H9 (cell line): ENCODE measurements around the gene MAGI3. TPM values are rescaled to one million over a fixed set of nuclear protein-coding genes. Genes with fewer than 3 reads are reported as not detected.

Experiments
- DNase-seq: peaks from one replicate; pipeline ENCODE4 v3.0.0-alpha.2; 2017
- H2AFZ ChIP-seq: one replicate; pipeline ENCODE4 v1.6.1; 2013; ENCODE audit warnings: mild to moderate bottlenecking, low read length, control low read depth, moderate library complexity
- H2AK5ac ChIP-seq: 2 replicates; pipeline ENCODE4 v1.6.1; 2013; ENCODE audit warnings: low read length, control low read depth, mixed read lengths; ENCODE audit not compliant: insufficient read length
- H2BK120ac ChIP-seq: one replicate; pipeline ENCODE4 v1.6.1; 2013; ENCODE audit warnings: low read depth, mild to moderate bottlenecking, low read length, control low read depth, inconsistent platforms; ENCODE audit not compliant: poor library complexity, severe bottlenecking
- H2BK12ac ChIP-seq: 2 replicates; pipeline ENCODE4 v1.6.1; 2013; ENCODE audit warnings: low read length, control low read depth, mixed read lengths, low read depth; ENCODE audit not compliant: insufficient read length
- H2BK15ac ChIP-seq: 2 replicates; pipeline ENCODE4 v1.6.1; 2013; ENCODE audit warnings: low read depth, low read length, control low read depth
- H2BK20ac ChIP-seq: one replicate; pipeline ENCODE4 v1.6.1; 2013; ENCODE audit warnings: low read depth, mild to moderate bottlenecking, low read length, control low read depth, inconsistent platforms; ENCODE audit not compliant: poor library complexity, severe bottlenecking
- H2BK5ac ChIP-seq: 2 replicates; pipeline ENCODE4 v1.6.1; 2013; ENCODE audit warnings: low read length, control low read depth, mixed read lengths; ENCODE audit not compliant: insufficient read length
- H3K14ac ChIP-seq: 2 replicates; pipeline ENCODE4 v1.6.1; 2013; ENCODE audit warnings: low read length, control low read depth; ENCODE audit not compliant: insufficient read depth
- H3K18ac ChIP-seq: 2 replicates; pipeline ENCODE4 v1.6.1; 2013; ENCODE audit warnings: low read depth, mild to moderate bottlenecking, mixed read lengths, low read length, control low read depth; ENCODE audit not compliant: insufficient read length
- H3K23ac ChIP-seq: 2 replicates; pipeline ENCODE4 v1.6.1; 2013; ENCODE audit warnings: low read length, control low read depth, mixed read lengths, low read depth; ENCODE audit not compliant: insufficient read length
- H3K23me2 ChIP-seq: 2 replicates; pipeline ENCODE4 v1.6.1; 2013; ENCODE audit warnings: low read depth, mild to moderate bottlenecking, mixed read lengths, low read length, control low read depth; ENCODE audit not compliant: insufficient read length, poor library complexity, severe bottlenecking
- H3K27ac ChIP-seq: 2 replicates; pipeline ENCODE4 v1.5.1; 2013; ENCODE audit warnings: low read length, control low read depth, mixed read lengths, low read depth; ENCODE audit not compliant: insufficient read length
- H3K27me3 ChIP-seq: 2 replicates; pipeline ENCODE4 v1.6.1; 2013; ENCODE audit warnings: low read length, control low read depth, inconsistent platforms; ENCODE audit not compliant: insufficient read depth
- H3K4ac ChIP-seq: 2 replicates; pipeline ENCODE4 v1.6.1; 2013; ENCODE audit warnings: low read depth, mild to moderate bottlenecking, control low read depth, inconsistent platforms, low read length, moderate library complexity
- H3K4me1 ChIP-seq: 2 replicates; pipeline ENCODE4 v1.6.1; 2013; ENCODE audit warnings: low read length, control low read depth, inconsistent platforms; ENCODE audit not compliant: insufficient read depth
- H3K4me2 ChIP-seq: 2 replicates; pipeline ENCODE4 v1.6.1; 2013; ENCODE audit warnings: low read length, control low read depth, mixed read lengths; ENCODE audit not compliant: insufficient read length, insufficient read depth
- H3K56ac ChIP-seq: 2 replicates; pipeline ENCODE4 v1.6.1; 2013; ENCODE audit warnings: low read depth, mild to moderate bottlenecking, mixed read lengths, low read length, control low read depth; ENCODE audit not compliant: insufficient read length
- H3K79me1 ChIP-seq: 2 replicates; pipeline ENCODE4 v1.6.1; 2013; ENCODE audit warnings: low read depth, mild to moderate bottlenecking, moderate library complexity, low read length, control low read depth, inconsistent platforms; ENCODE audit not compliant: insufficient read depth, poor library complexity, severe bottlenecking
- H3K79me2 ChIP-seq: 2 replicates; pipeline ENCODE4 v1.6.1; 2013; ENCODE audit warnings: low read length, control low read depth, inconsistent platforms; ENCODE audit not compliant: insufficient read depth
- H3K9ac ChIP-seq: 2 replicates; pipeline ENCODE4 v1.6.1; 2013; ENCODE audit warnings: low read length, control low read depth, mixed read lengths; ENCODE audit not compliant: insufficient read length; ENCODE audit errors: extremely low read depth
- H3K9me3 ChIP-seq: one replicate; pipeline ENCODE4 v1.6.1; 2013; ENCODE audit warnings: low read depth, low read length, inconsistent platforms; ENCODE audit not compliant: control insufficient read depth
- H3T11ph ChIP-seq: one replicate; pipeline ENCODE4 v1.6.1; 2013; ENCODE audit warnings: mild to moderate bottlenecking, low read length, control low read depth, inconsistent platforms
- H4K20me1 ChIP-seq: one replicate; pipeline ENCODE4 v1.6.1; 2013; ENCODE audit not compliant: control insufficient read depth, insufficient read length, insufficient read depth
- H4K5ac ChIP-seq: 2 replicates; pipeline ENCODE4 v1.6.1; 2013; ENCODE audit warnings: low read depth, mild to moderate bottlenecking, mixed read lengths, low read length, control low read depth; ENCODE audit not compliant: insufficient read length
- H4K8ac ChIP-seq: replicated peaks from 2 replicates; pipeline ENCODE4 v1.6.1; 2013; ENCODE audit warnings: low read length, control low read depth, mixed read lengths, low read depth; ENCODE audit not compliant: insufficient read length
- H4K91ac ChIP-seq: 2 replicates; pipeline ENCODE4 v1.6.1; 2013; ENCODE audit warnings: low read depth, mild to moderate bottlenecking, moderate library complexity, mixed read lengths, low read length, control low read depth; ENCODE audit not compliant: insufficient read length
- H3K27ac Mint-ChIP-seq, 3 experiments: 2 replicates in 2 of 3; 3 replicates in 1 of 3; pipeline ENCODE4 v1.8.0; 2020 to 2021; ENCODE audit warnings: mixed read lengths in 3 of 3, mild to moderate bottlenecking in 1 of 3, moderate library complexity in 1 of 3
- H3K27me3 Mint-ChIP-seq: 2 replicates; pipeline ENCODE4 v1.8.0; 2021; ENCODE audit warnings: low read depth, mild to moderate bottlenecking, moderate library complexity, mixed read lengths
- H3K36me3 Mint-ChIP-seq, 3 experiments: 2 replicates in 2 of 3; 3 replicates in 1 of 3; pipeline ENCODE4 v1.8.0; 2020 to 2021; ENCODE audit warnings: low read depth in 3 of 3, mixed read lengths in 3 of 3; ENCODE audit not compliant: insufficient read depth in 1 of 3
- H3K4me1 Mint-ChIP-seq, 2 experiments: 2 replicates each; pipeline ENCODE4 v1.8.0; 2020; ENCODE audit warnings: mixed read lengths in 2 of 2
- H3K4me3 Mint-ChIP-seq, 2 experiments: 2 replicates in 1 of 2; 3 replicates in 1 of 2; pipeline ENCODE4 v1.8.0; 2020 to 2021; ENCODE audit warnings: mild to moderate bottlenecking in 2 of 2, mixed read lengths in 2 of 2, moderate library complexity in 1 of 2
- H3K9me3 Mint-ChIP-seq, 2 experiments: 2 replicates in 1 of 2; 3 replicates in 1 of 2; pipeline ENCODE4 v1.8.0; 2020; ENCODE audit warnings: mild to moderate bottlenecking in 2 of 2, mixed read lengths in 2 of 2, moderate library complexity in 1 of 2
- WGBS: extraction: QIAGEN DNeasy Blood & Tissue Kit; methylation state at CpG from one replicate; pipeline ENCODE4 v1.1.7; 2013; ENCODE audit warnings: missing lambda C conversion rate, low lambda C conversion rate, mixed read lengths; ENCODE audit not compliant: insufficient read length; ENCODE audit errors: extremely low coverage; 5-methylcytosine and 5-hydroxymethylcytosine counted together
- total RNA-seq: library from RNA; stranded (reverse); gene quantifications from 2 replicates; pipeline ENCODE4 v1.2.1, GENCODE V29; 2021
- TF ChIP-seq, protein P1 (sequence below): fragments of 200-600 bp; sonication (generic); conservative IDR thresholded peaks from 3 replicates; pipeline ENCODE4 v1.8.0; 2021; ENCODE audit warnings: antibody characterized with exemption, mild to moderate bottlenecking

The MAGI3 gene
- total RNA-seq, 1 experiment from 2014 or later: 8.2 TPM

DNA sequence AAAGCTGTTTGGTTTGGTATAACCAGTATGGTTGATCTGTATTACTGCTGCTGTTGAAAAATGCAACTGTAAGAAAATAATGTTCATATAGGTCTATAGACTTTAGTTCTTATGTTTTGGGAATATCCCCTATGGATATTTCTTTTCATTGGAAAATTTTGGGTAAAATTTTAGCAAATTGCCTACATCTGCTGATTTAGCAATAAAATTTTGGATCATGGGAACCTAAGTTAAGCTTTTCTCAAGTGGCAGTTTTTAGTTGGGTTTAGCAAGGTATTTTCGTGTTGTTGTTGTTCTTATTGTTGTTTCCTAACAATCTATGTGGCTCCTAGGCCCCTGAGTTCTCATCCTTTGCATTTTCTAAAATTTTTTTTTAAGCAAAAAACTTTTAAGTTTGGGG, 201.9 kb downstream of the MAGI3 start:
- no peak overlapping the region for H2BK5ac ChIP-seq

More for the DNA sequence above, 201.9 kb downstream of the MAGI3 start:
- Histone ChIP-seq H4K8ac (no peak overlapping the region), H3K23ac (no peak overlapping the region), H3K18ac (no peak overlapping the region), H3K9me3 (no peaks in the 10 kb centered on the region), H3K79me1 (no peaks in the 10 kb centered on the region), H2BK15ac (no peak overlapping the region), H4K91ac (no peak overlapping the region), H2BK120ac (no peak overlapping the region), H2AK5ac (no peak overlapping the region), H3K4me1 (no peaks in the 10 kb centered on the region), H4K5ac (no peak overlapping the region), H2AFZ (no peak overlapping the region), H4K20me1 (no peaks in the 10 kb centered on the region), H3K56ac (no peak overlapping the region), H2BK20ac (no peak overlapping the region), H3K79me2 (no peaks in the 10 kb centered on the region), H3K14ac (no peak overlapping the region), H3K23me2 (no peaks in the 10 kb centered on the region), H3T11ph (no peak overlapping the region), H3K27me3 (no peaks in the 10 kb centered on the region), H3K27ac (no peak overlapping the region), H2BK12ac (no peak overlapping the region), H3K4me2 (no peak overlapping the region), H3K4ac (no peak overlapping the region), H3K9ac (no peak overlapping the region)
- Mint-ChIP-seq H3K27me3 (no peaks in the 10 kb centered on the region), H3K9me3 (peaks cover 5% of the 10 kb centered on the region in 2 experiments; a peak in 3 of 5 replicates), H3K4me1 (peaks cover 6% of the 10 kb centered on the region in 2 experiments; a peak in 2 of 4 replicates), H3K36me3 (peaks cover 9 to 20% (median 13%) of the 10 kb centered on the region in 3 experiments), H3K4me3 (no peak overlapping the region), H3K27ac (no peak overlapping the region)
- DNase-seq: no peak
- no CpG with 5 or more reads among the region's 1 CpG for WGBS
- TF ChIP-seq, protein P1, sequence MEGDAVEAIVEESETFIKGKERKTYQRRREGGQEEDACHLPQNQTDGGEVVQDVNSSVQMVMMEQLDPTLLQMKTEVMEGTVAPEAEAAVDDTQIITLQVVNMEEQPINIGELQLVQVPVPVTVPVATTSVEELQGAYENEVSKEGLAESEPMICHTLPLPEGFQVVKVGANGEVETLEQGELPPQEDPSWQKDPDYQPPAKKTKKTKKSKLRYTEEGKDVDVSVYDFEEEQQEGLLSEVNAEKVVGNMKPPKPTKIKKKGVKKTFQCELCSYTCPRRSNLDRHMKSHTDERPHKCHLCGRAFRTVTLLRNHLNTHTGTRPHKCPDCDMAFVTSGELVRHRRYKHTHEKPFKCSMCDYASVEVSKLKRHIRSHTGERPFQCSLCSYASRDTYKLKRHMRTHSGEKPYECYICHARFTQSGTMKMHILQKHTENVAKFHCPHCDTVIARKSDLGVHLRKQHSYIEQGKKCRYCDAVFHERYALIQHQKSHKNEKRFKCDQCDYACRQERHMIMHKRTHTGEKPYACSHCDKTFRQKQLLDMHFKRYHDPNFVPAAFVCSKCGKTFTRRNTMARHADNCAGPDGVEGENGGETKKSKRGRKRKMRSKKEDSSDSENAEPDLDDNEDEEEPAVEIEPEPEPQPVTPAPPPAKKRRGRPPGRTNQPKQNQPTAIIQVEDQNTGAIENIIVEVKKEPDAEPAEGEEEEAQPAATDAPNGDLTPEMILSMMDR: no peak
